ENCODE data around the gene MGAT4B. TPM values are rescaled to one million over a fixed set of nuclear protein-coding genes. Genes with fewer than 3 reads are reported as not detected.
"Not testable (repeated sequence)": the region's sequence is repeated elsewhere in the genome, so short reads cannot be mapped to it uniquely, and the experiment has no call there.

MGAT4B gene
- total RNA-seq, result 174 TPM

- DNase-seq (ENCODE audit: low read depth in 2 of 3, low spot score in 2 of 3), result peak in 2 of 3 donors; percentile 71 to 73
Measured at GRCh38 chr5:179806250-179807048, at the start of gene MGAT4B. MGAT4B (minus strand) TSS chr5:179806866; CDS start chr5:179806583, 283 bp downstream.

- no peak for DNase-seq (ENCODE audit: low read depth in 2 of 3, low spot score in 2 of 3)
Measured at GRCh38 chr5:179854356-179854755, 47.7 kb upstream of the MGAT4B start.

GRCh38 chr5:179852993-179853547 lies 46.4 kb upstream of the MGAT4B start:
- DNase-seq (ENCODE audit: low read depth in 2 of 3, low spot score in 2 of 3), result no peak

GRCh38 chr5:179841621-179842020 lies 35.0 kb upstream of the MGAT4B start:
- DNase-seq (ENCODE audit: low read depth in 2 of 3, low spot score in 2 of 3), result no peak

- DNase-seq (ENCODE audit: low read depth in 2 of 3, low spot score in 2 of 3), result no peak
Measured at GRCh38 chr5:179840766-179841165, 34.1 kb upstream of the MGAT4B start.

GRCh38 chr5:179840321-179840720 lies 33.7 kb upstream of the MGAT4B start:
- no peak for DNase-seq (ENCODE audit: low read depth in 2 of 3, low spot score in 2 of 3)

- DNase-seq (ENCODE audit: low read depth in 2 of 3, low spot score in 2 of 3), result no peak
Measured at GRCh38 chr5:179839328-179840256, 32.9 kb upstream of the MGAT4B start.

- no peak for DNase-seq (ENCODE audit: low read depth in 2 of 3, low spot score in 2 of 3)
Measured at GRCh38 chr5:179837076-179838011, 30.7 kb upstream of the MGAT4B start.

GRCh38 chr5:179836225-179837019 lies 29.8 kb upstream of the MGAT4B start:
- DNase-seq (ENCODE audit: low read depth in 2 of 3, low spot score in 2 of 3), result peak in 2 of 3 donors; percentile 59 to 60

- not testable (repeated sequence) for DNase-seq (ENCODE audit: low read depth in 2 of 3, low spot score in 2 of 3)
Measured at GRCh38 chr5:179834871-179835270, 28.2 kb upstream of the MGAT4B start.

- DNase-seq (ENCODE audit: low read depth in 2 of 3, low spot score in 2 of 3), result no peak
Measured at GRCh38 chr5:179834120-179834519, 27.5 kb upstream of the MGAT4B start.

- DNase-seq (ENCODE audit: low read depth in 2 of 3, low spot score in 2 of 3), result no peak
Measured at GRCh38 chr5:179833709-179834070, 27.0 kb upstream of the MGAT4B start.

GRCh38 chr5:179833056-179833708 lies 26.5 kb upstream of the MGAT4B start:
- DNase-seq (ENCODE audit: low read depth in 2 of 3, low spot score in 2 of 3), result no peak

GRCh38 chr5:179832039-179832745 lies 25.5 kb upstream of the MGAT4B start:
- DNase-seq (ENCODE audit: low read depth in 2 of 3, low spot score in 2 of 3), result no peak

- no peak for DNase-seq (ENCODE audit: low read depth in 2 of 3, low spot score in 2 of 3)
Measured at GRCh38 chr5:179830818-179831468, 24.3 kb upstream of the MGAT4B start.

- DNase-seq (ENCODE audit: low read depth in 2 of 3, low spot score in 2 of 3), result no peak
Measured at GRCh38 chr5:179829732-179830435, 23.2 kb upstream of the MGAT4B start.

- DNase-seq (ENCODE audit: low read depth in 2 of 3, low spot score in 2 of 3), result no peak
Measured at GRCh38 chr5:179828756-179829421, 22.2 kb upstream of the MGAT4B start.
